H1 (cell line): ENCODE data around the gene EIF2B2. TPM values are rescaled to one million over a fixed set of nuclear protein-coding genes. Genes with fewer than 3 reads are reported as not detected.
A peak's percentile ranks its signal among the peaks of the same experiment; 100 is the strongest.

ENCODE experiments used
- CTCF ChIA-PET: fragments of 300-600 bp; sonication (Branson Sonifier 250); formaldehyde crosslinking; loops from one replicate; lab custom pipeline; 2021; ENCODE audit not compliant: partially characterized antibody; lab: Charles Lee
- POLR2A ChIA-PET: fragments of 300-600 bp; sonication (Branson Sonifier 250); formaldehyde crosslinking; loops from one replicate; lab custom pipeline; 2021; ENCODE audit warnings: inconsistent platforms; ENCODE audit not compliant: partially characterized antibody; lab: Charles Lee
- DNase-seq, 2 experiments: peaks; one replicate each; pipeline versions ENCODE4 v3.0.0 to v3.0.0-alpha.2; 2010 to 2022; ENCODE audit warnings: low spot score in 2 of 2, low read depth in 1 of 2, mixed read lengths in 1 of 2
- FAIRE-seq: peaks from 2 replicates; lab custom pipeline; 2011; peaks lifted over from hg19 to GRCh38; lab: Jason Lieb, UNC
- H2AFZ ChIP-seq: 2 replicates; pipeline ENCODE4 v1.8.1; 2012; ENCODE audit warnings: low read length, inconsistent platforms
- H2AK5ac ChIP-seq: 2 replicates; pipeline ENCODE4 v1.6.1; 2013; ENCODE audit warnings: low read depth, low read length
- H2BK120ac ChIP-seq: replicated peaks from 2 replicates; pipeline ENCODE3; 2013; ENCODE audit warnings: low read depth, low read length, inconsistent platforms
- H2BK12ac ChIP-seq: 2 replicates; pipeline ENCODE4 v1.6.1; 2013; ENCODE audit warnings: low read depth, low read length
- H2BK15ac ChIP-seq: 2 replicates; pipeline ENCODE4 v1.6.1; 2013; ENCODE audit warnings: low read length
- H2BK20ac ChIP-seq: 2 replicates; pipeline ENCODE4 v1.6.1; 2013; ENCODE audit warnings: low read length
- H2BK5ac ChIP-seq: 2 replicates; pipeline ENCODE4 v1.6.1; 2013; ENCODE audit warnings: low read depth, low read length
- H3K14ac ChIP-seq: 2 replicates; pipeline ENCODE4 v1.6.1; 2013; ENCODE audit warnings: inconsistent platforms; ENCODE audit not compliant: insufficient read length
- H3K18ac ChIP-seq: 2 replicates; pipeline ENCODE4 v1.6.1; 2013; ENCODE audit warnings: low read length; ENCODE audit errors: extremely low read depth
- H3K23ac ChIP-seq: 2 replicates; pipeline ENCODE4 v1.6.1; 2013; ENCODE audit warnings: inconsistent platforms; ENCODE audit not compliant: insufficient read length
- H3K23me2 ChIP-seq: 2 replicates; pipeline ENCODE4 v1.6.1; 2013; ENCODE audit warnings: low read depth, low read length
- H3K27ac ChIP-seq: 2 replicates; pipeline ENCODE4 v1.6.1; 2011; ENCODE audit warnings: low read depth, low read length, inconsistent platforms
- H3K27me3 ChIP-seq, 4 experiments: replicated peaks in 1 of 4; 1 replicate in 1 of 4; 2 replicates in 3 of 4; pipeline versions ENCODE4 v1.6.1 to v1.8.1; 2011 to 2013; ENCODE audit warnings: low read length in 3 of 4, mild to moderate bottlenecking in 3 of 4, inconsistent platforms in 2 of 4, mixed read lengths in 2 of 4, moderate library complexity in 1 of 4; ENCODE audit not compliant: control insufficient read depth in 3 of 4, insufficient read depth in 3 of 4; ENCODE audit errors: extremely low read depth in 1 of 4
- H3K36me3 ChIP-seq, 4 experiments: 2 replicates each; pipeline versions ENCODE4 v1.6.1 to v1.8.1; 2011 to 2013; ENCODE audit warnings: mild to moderate bottlenecking in 4 of 4, low read length in 3 of 4, moderate library complexity in 2 of 4, control low read depth in 1 of 4, inconsistent platforms in 1 of 4; ENCODE audit not compliant: insufficient read depth in 4 of 4, control insufficient read depth in 2 of 4
- H3K4ac ChIP-seq: replicated peaks from 2 replicates; pipeline ENCODE3; 2013; ENCODE audit warnings: low read length, low read depth, mixed read lengths, inconsistent platforms; ENCODE audit not compliant: insufficient read length
- H3K4me1 ChIP-seq, 4 experiments: replicated peaks in 1 of 4; 1 replicate in 1 of 4; 2 replicates in 3 of 4; pipeline versions ENCODE4 v1.6.1 to v1.8.1; 2011 to 2013; ENCODE audit warnings: low read length in 3 of 4, inconsistent platforms in 2 of 4, mixed read lengths in 1 of 4; ENCODE audit not compliant: insufficient read depth in 4 of 4, control insufficient read depth in 3 of 4
- H3K4me2 ChIP-seq, 2 experiments: 2 replicates each; pipeline versions ENCODE4 v1.6.1 to v1.8.1; 2011 to 2013; ENCODE audit warnings: low read depth in 2 of 2, low read length in 2 of 2, control low read depth in 1 of 2, inconsistent platforms in 1 of 2, mild to moderate bottlenecking in 1 of 2; ENCODE audit not compliant: insufficient read depth in 1 of 2
- H3K4me3 ChIP-seq, 4 experiments: fragments of 200-600, 300-600 bp in 1 of 4; sonication (generic), shearing (Covaris generic), sonication (Bioruptor Twin) in 1 of 4; 2 replicates each; pipeline versions ENCODE4 v1.5.1 to v1.8.1; 2011 to 2016; ENCODE audit warnings: low read length in 4 of 4, low read depth in 3 of 4, control low read depth in 2 of 4, inconsistent platforms in 2 of 4, mild to moderate bottlenecking in 2 of 4, mixed read lengths in 1 of 4, moderate library complexity in 1 of 4; ENCODE audit not compliant: insufficient read depth in 2 of 4; ENCODE audit errors: extremely low read depth in 1 of 4
- H3K56ac ChIP-seq: replicated peaks from 2 replicates; pipeline ENCODE3; 2013; ENCODE audit warnings: low read depth, mild to moderate bottlenecking, mixed read lengths, low read length, inconsistent platforms; ENCODE audit not compliant: insufficient read length
- H3K79me1 ChIP-seq: 2 replicates; pipeline ENCODE4 v1.6.1; 2013; ENCODE audit warnings: low read depth, low read length, control low read depth
- H3K79me2 ChIP-seq, 2 experiments: 2 replicates each; pipeline versions ENCODE4 v1.6.1 to v1.8.1; 2012 to 2013; ENCODE audit warnings: low read length in 2 of 2, mild to moderate bottlenecking in 2 of 2, inconsistent platforms in 1 of 2; ENCODE audit not compliant: insufficient read depth in 2 of 2, control insufficient read depth in 1 of 2
- H3K9ac ChIP-seq, 4 experiments: replicated peaks in 1 of 4; 1 replicate in 1 of 4; 2 replicates in 3 of 4; pipeline versions ENCODE4 v1.6.1 to v1.8.1; 2011 to 2013; ENCODE audit warnings: low read depth in 3 of 4, low read length in 3 of 4, control low read depth in 2 of 4, mild to moderate bottlenecking in 2 of 4, moderate library complexity in 2 of 4, inconsistent platforms in 1 of 4; ENCODE audit errors: extremely low read depth in 1 of 4
- H3K9me3 ChIP-seq, 2 experiments: 2 replicates each; pipeline versions ENCODE4 v1.6.1 to v1.8.1; 2012 to 2013; ENCODE audit warnings: mild to moderate bottlenecking in 2 of 2, moderate library complexity in 2 of 2, control low read depth in 1 of 2, inconsistent platforms in 1 of 2, low read depth in 1 of 2, low read length in 1 of 2, mixed read lengths in 1 of 2; ENCODE audit not compliant: insufficient read depth in 2 of 2
- H4K20me1 ChIP-seq, 2 experiments: replicated peaks in 1 of 2; 2 replicates each; pipeline versions ENCODE3 to v1.8.1; 2011 to 2013; ENCODE audit warnings: inconsistent platforms in 2 of 2, low read length in 2 of 2, mild to moderate bottlenecking in 1 of 2; ENCODE audit not compliant: insufficient read depth in 2 of 2, control insufficient read depth in 1 of 2
- H4K5ac ChIP-seq: 2 replicates; pipeline ENCODE4 v1.6.1; 2013; ENCODE audit warnings: low read length, low read depth, mixed read lengths, inconsistent platforms; ENCODE audit not compliant: insufficient read length
- H4K8ac ChIP-seq: 2 replicates; pipeline ENCODE4 v1.8.0; 2013; ENCODE audit warnings: mild to moderate bottlenecking, moderate library complexity, low read length, inconsistent platforms; ENCODE audit not compliant: insufficient read depth; ENCODE audit errors: extremely low read depth
- H4K91ac ChIP-seq: replicated peaks from 2 replicates; pipeline ENCODE3; 2013; ENCODE audit warnings: low read length, mixed read lengths, inconsistent platforms; ENCODE audit not compliant: insufficient read length
- ASH2L ChIP-seq: fragments of 200-600, 300-600 bp; sonication (generic); IDR thresholded peaks from one replicate; pipeline ENCODE4 v1.7.1; 2017; ENCODE audit warnings: low read length
- KDM4A ChIP-seq: IDR thresholded peaks from one replicate; pipeline ENCODE4 v1.7.1; 2012; ENCODE audit warnings: low read depth, mild to moderate bottlenecking, moderate library complexity, low read length, inconsistent platforms; ENCODE audit not compliant: severe bottlenecking
- RBBP5 ChIP-seq: IDR thresholded peaks from 2 replicates; pipeline ENCODE4 v1.7.1; 2012; ENCODE audit warnings: low read depth, mild to moderate bottlenecking, inconsistent platforms, low read length, moderate library complexity, borderline replicate concordance
- SP2 ChIP-seq: IDR thresholded peaks from 2 replicates; pipeline ENCODE4 v1.6.1; 2012; ENCODE audit warnings: mild to moderate bottlenecking, low read length, inconsistent platforms
- TEAD4 ChIP-seq: IDR thresholded peaks from 2 replicates; pipeline ENCODE4 v1.6.1; 2012; ENCODE audit warnings: low read depth, low read length, inconsistent platforms, mixed read lengths
- WGBS, 2 experiments: shearing (Covaris generic) in 1 of 2; methylation state at CpG; one replicate each; pipeline versions ENCODE4 v1.1.6 to v1.1.7; 2013 to 2015; ENCODE audit warnings: low lambda C conversion rate in 2 of 2, mixed read lengths in 2 of 2, inconsistent platforms in 1 of 2, low coverage in 1 of 2, missing lambda C conversion rate in 1 of 2; ENCODE audit not compliant: insufficient replicate concordance in 2 of 2, insufficient coverage in 1 of 2, insufficient read length in 1 of 2; ENCODE audit errors: extremely low coverage in 1 of 2, missing lambda C conversion rate in 1 of 2; 5-methylcytosine and 5-hydroxymethylcytosine counted together
- polyA plus RNA-seq, 7 experiments: library from polyadenylated mRNA; depleted of rRNA in 3 of 7; stranded (reverse) in 5 of 7; unstranded in 2 of 7; fragments of >200 nt in 5 of 7; fragments of 200-250 nt in 2 of 7; gene quantifications; 1 replicate in 5 of 7; 2 replicates in 1 of 7; 4 replicates in 1 of 7; pipeline versions ENCODE4 v1.2.1 to v1.2.3, GENCODE V29; 2011 to 2013; ENCODE audit warnings: missing spikeins in 2 of 7, mixed read lengths in 2 of 7
- total RNA-seq: library from RNA; stranded (reverse); fragmentation: NEBNext Ultra II Directional; extraction: Animal tissue kit (Norgen Biotek cat#: 25700); gene quantifications from 2 replicates; pipeline ENCODE4 v1.2.1, GENCODE V29; 2021

The EIF2B2 gene
- total and polyA plus RNA-seq, 2 of the 8 experiments (the other 6 are each of a cell fraction or from before 2014, with no cell fraction given), result 42.6 to 79.9 TPM

DNA sequence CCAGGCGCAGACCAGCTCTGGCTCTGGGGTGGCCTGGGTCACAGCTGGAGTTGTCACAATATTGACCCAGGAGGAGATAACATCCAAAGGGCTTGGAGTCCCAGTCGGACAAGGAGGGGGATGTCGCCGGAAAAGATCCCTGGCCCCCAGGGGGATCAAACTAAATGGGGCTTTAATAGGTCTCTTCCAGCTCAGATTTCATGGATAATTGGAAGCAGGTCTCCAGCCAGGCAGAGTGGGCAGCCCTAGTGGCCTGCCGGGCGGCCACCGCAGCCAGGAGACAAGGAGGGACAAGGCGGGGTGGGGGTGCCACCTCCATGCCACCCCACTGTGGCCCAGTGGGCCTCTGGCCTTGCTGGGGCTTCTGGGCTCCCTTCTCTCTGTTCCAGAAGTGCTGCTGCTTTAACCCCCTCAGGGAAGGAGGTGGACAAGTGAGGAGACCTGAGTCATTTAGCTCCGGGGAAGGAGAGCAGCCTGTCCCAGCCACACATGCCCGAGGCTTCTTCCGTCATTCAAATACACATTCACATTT lies 24.2 kb upstream of the EIF2B2 start:
- Histone ChIP-seq H2BK15ac (0 out of 2 replicates have a peak overlapping the region, but pooled peaks have one; percentile 88), H3K36me3 (no peaks in the 10 kb centered on the region), H4K5ac (no peak overlapping the region), H3K4me1 (peaks cover 5 to 34% (median 24%) of the 10 kb centered on the region in 4 experiments), H4K20me1 (no peaks in the 10 kb centered on the region), H3K4ac (no peak overlapping the region), H3K4me3 (no peak overlapping the region), H2BK20ac (no peak overlapping the region), H3K56ac (no peak overlapping the region), H3K23ac (no peak overlapping the region), H3K27ac (no peak overlapping the region), H3K27me3 (peaks cover 0 to 2% (median 1%) of the 10 kb centered on the region in 4 experiments; a peak in 1 of 7 replicates), H2AK5ac (no peak overlapping the region), H3K79me2 (no peaks in the 10 kb centered on the region), H3K18ac (no peak overlapping the region; the same call in 1 of the 2 replicates), H3K14ac (no peak overlapping the region), H4K91ac (peak overlapping the region; percentile 93), H3K4me2 (no peak overlapping the region), H4K8ac (peak overlapping the region; percentile 77), H2BK5ac (0 out of 2 replicates have a peak overlapping the region, but pooled peaks have one; percentile 39), H2BK120ac (no peak overlapping the region), H3K23me2 (no peaks in the 10 kb centered on the region), H3K79me1 (no peaks in the 10 kb centered on the region), H3K9ac (no peak overlapping the region), H2AFZ (no peak overlapping the region), H3K9me3 (no peaks in the 10 kb centered on the region), H2BK12ac (0 out of 2 replicates have a peak overlapping the region, but pooled peaks have one; percentile 60)
- no peak for DNase-seq
- ChIA-PET POLR2A (interaction anchor here (0.9 to 1.5 kb wide), 6 partner anchors 23 to 91 kb away, joined by 3 to 4 read pairs (median 4); partner anchors contain the start of genes PGF, RPS6KL1 and ZC2HC1C), CTCF (interaction anchor here (0.6 to 4.5 kb wide), 14 partner anchors 9 to 325 kb away, joined by 3 to 30 read pairs (median 4); partner anchors contain the start of gene PGF)
- no peak for FAIRE-seq
- TF ChIP-seq ASH2L (no peak), SP2 (no peak), RBBP5 (no peak), KDM4A (no peak), TEAD4 (no peak)
- 82% methylated on average over 11 of the region's 11 CpGs; no CpG with 5 or more reads in 1 of the 2 experiments for WGBS, 2 experiments
